Endothelial cell of umbilical vein (primary cell): ENCODE measurements around the gene CCDC60. TPM values are rescaled to one million over a fixed set of nuclear protein-coding genes. Genes with fewer than 3 reads are reported as not detected.

Experiments
- BruUV-seq: library from RNA; stranded (reverse); fragments of 400-500 nt; replicated peaks from 2 replicates; lab custom pipeline; 2021; lab: Mats Ljungman, UMichigan
- CTCF ChIA-PET: fragments of 300-600, 350-600 bp; sonication (Branson Sonifier 250); formaldehyde crosslinking; loops from one replicate; lab custom pipeline; 2021; ENCODE audit warnings: antibody characterized with exemption, inconsistent platforms; lab: Charles Lee
- POLR2A ChIA-PET: fragments of 300-600, 350-600 bp; sonication (Branson Sonifier 250); formaldehyde crosslinking; loops from one replicate; lab custom pipeline; 2021; ENCODE audit warnings: antibody characterized with exemption, inconsistent platforms; lab: Charles Lee
- DNase-seq: peaks from one replicate; pipeline ENCODE4 v3.0.0-alpha.2; 2011; ENCODE audit warnings: low read depth, low spot score
- FAIRE-seq: peaks from 2 replicates; lab custom pipeline; 2011; peaks lifted over from hg19 to GRCh38; lab: Jason Lieb, UNC
- H2AFZ ChIP-seq: 2 replicates; pipeline ENCODE4 v1.6.0; 2012; ENCODE audit warnings: low read depth, low read length, control low read depth, inconsistent platforms
- H3K27ac ChIP-seq: 2 replicates; pipeline ENCODE4 v1.5.1; 2011; ENCODE audit warnings: low read depth, mild to moderate bottlenecking, control low read depth, low read length, moderate library complexity; ENCODE audit not compliant: insufficient read depth
- H3K27me3 ChIP-seq, 2 experiments: 2 replicates each; pipeline versions ENCODE4 v1.6.0 to v1.6.1; 2011; ENCODE audit warnings: low read length in 2 of 2, mixed read lengths in 1 of 2; ENCODE audit not compliant: control insufficient read depth in 2 of 2, insufficient read depth in 2 of 2
- H3K36me3 ChIP-seq, 2 experiments: 2 replicates in 1 of 2; 3 replicates in 1 of 2; pipeline ENCODE4 v1.5.1; 2011; ENCODE audit warnings: low read length in 2 of 2, mild to moderate bottlenecking in 1 of 2, moderate library complexity in 1 of 2; ENCODE audit not compliant: control insufficient read depth in 2 of 2, insufficient read depth in 2 of 2; ENCODE audit errors: extremely low read depth in 1 of 2
- H3K4me1 ChIP-seq: 3 replicates; pipeline ENCODE4 v1.5.1; 2011; ENCODE audit warnings: mild to moderate bottlenecking, low read length; ENCODE audit not compliant: control insufficient read depth, insufficient read depth; ENCODE audit errors: extremely low read depth
- H3K4me2 ChIP-seq: 2 replicates; pipeline ENCODE4 v1.6.1; 2011; ENCODE audit warnings: low read length, control low read depth, mixed read lengths; ENCODE audit not compliant: insufficient read depth
- H3K4me3 ChIP-seq, 3 experiments: fragments of 200-600 bp in 1 of 3; sonication (generic), shearing (Covaris generic) in 1 of 3; replicated peaks in 1 of 3; 2 replicates each; pipeline ENCODE4 v1.5.1; 2011 to 2016; ENCODE audit warnings: control low read depth in 3 of 3, low read length in 3 of 3, mild to moderate bottlenecking in 2 of 3, inconsistent platforms in 1 of 3, low read depth in 1 of 3, moderate library complexity in 1 of 3; ENCODE audit not compliant: insufficient read depth in 1 of 3
- H3K79me2 ChIP-seq: 2 replicates; pipeline ENCODE4 v1.6.0; 2012; ENCODE audit warnings: low read length, inconsistent platforms; ENCODE audit not compliant: control insufficient read depth, insufficient read depth
- H3K9ac ChIP-seq: replicated peaks from 2 replicates; pipeline ENCODE3; 2011; ENCODE audit warnings: low read length, control low read depth; ENCODE audit not compliant: insufficient read depth; ENCODE audit errors: extremely low read depth
- H3K9me1 ChIP-seq: replicated peaks from 3 replicates; pipeline ENCODE4 v1.6.0; 2011; ENCODE audit warnings: mild to moderate bottlenecking, low read length; ENCODE audit not compliant: control insufficient read depth, insufficient read depth; ENCODE audit errors: extremely low read depth
- H3K9me3 ChIP-seq: replicated peaks from 2 replicates; pipeline ENCODE4 v1.5.1; 2012; ENCODE audit warnings: low read length, inconsistent platforms; ENCODE audit not compliant: control insufficient read depth, insufficient read depth
- H4K20me1 ChIP-seq: replicated peaks from 2 replicates; pipeline ENCODE3; 2011; ENCODE audit warnings: mild to moderate bottlenecking, low read length; ENCODE audit not compliant: control insufficient read depth, insufficient read depth; ENCODE audit errors: extremely low read depth
- EZH2 ChIP-seq: IDR thresholded peaks from 2 replicates; pipeline ENCODE4 v1.6.1; 2012; ENCODE audit warnings: borderline replicate concordance, low read depth, mild to moderate bottlenecking, moderate library complexity, low read length, inconsistent platforms; ENCODE audit not compliant: severe bottlenecking
- FOS ChIP-seq: IDR thresholded peaks from 2 replicates; pipeline ENCODE4 v1.6.1; 2011; ENCODE audit warnings: mild to moderate bottlenecking, low read length, moderate library complexity, borderline replicate concordance; ENCODE audit not compliant: insufficient read depth
- GATA2 ChIP-seq: IDR thresholded peaks from 2 replicates; pipeline ENCODE4 v1.7.0; 2011; ENCODE audit warnings: low read depth, mild to moderate bottlenecking, moderate library complexity, mixed read lengths, low read length; ENCODE audit not compliant: insufficient read length, insufficient read depth
- JUN ChIP-seq: IDR thresholded peaks from 2 replicates; pipeline ENCODE4 v1.6.1; 2011; ENCODE audit warnings: borderline replicate concordance, low read depth; ENCODE audit not compliant: insufficient read length, insufficient read depth
- MYC ChIP-seq: IDR thresholded peaks from one replicate; pipeline ENCODE4 v1.6.1; 2011; ENCODE audit warnings: mild to moderate bottlenecking, low read depth, low read length
- POLR2A ChIP-seq: IDR thresholded peaks from 2 replicates; pipeline ENCODE4 v1.6.1; 2012; ENCODE audit warnings: low read depth, mild to moderate bottlenecking, control low read depth, low read length
- POLR2AphosphoS5 ChIP-seq: IDR thresholded peaks from 2 replicates; pipeline ENCODE4 v1.6.1; 2012; ENCODE audit warnings: low read depth, mild to moderate bottlenecking, control low read depth, low read length, moderate library complexity; ENCODE audit not compliant: insufficient read depth
- dilution Hi-C: fragments of 300-500 bp; cut with MboI; formaldehyde crosslinking; loops from one replicate; pipeline ENCODE4 v1.15.0; 2019; ENCODE audit warnings: low sequenced_read_pairs; ENCODE audit not compliant: extremely low pct_ligation_motif_present
- intact Hi-C: fragments of 100-400 bp; cut with micrococcal nuclease; formaldehyde crosslinking; loops from one replicate; pipeline ENCODE4 v1.10.0; 2022
- polyA plus RNA-seq, 4 experiments: library from polyadenylated mRNA; depleted of rRNA in 3 of 4; stranded (reverse) in 3 of 4; unstranded in 1 of 4; fragments of >200 nt; gene quantifications; 2 replicates each; pipeline versions ENCODE4 v1.2.1 to v1.2.3, GENCODE V29; 2011 to 2012; ENCODE audit warnings: missing spikeins in 1 of 4
- total RNA-seq: library from RNA; stranded (reverse); gene quantifications from 2 replicates; pipeline ENCODE4 v1.2.3, GENCODE V29; 2021
- TF ChIP-seq, protein P1 (sequence below), 2 donors: IDR thresholded peaks; 1 replicate in 1 of 2; 2 replicates in 1 of 2; pipeline ENCODE4 v1.5.1; 2011; ENCODE audit warnings: low read length in 2 of 2, mild to moderate bottlenecking in 2 of 2, moderate library complexity in 2 of 2, control low read depth in 1 of 2, inconsistent platforms in 1 of 2, low read depth in 1 of 2; ENCODE audit not compliant: insufficient read depth in 1 of 2; ENCODE audit errors: extremely low read depth in 1 of 2
- TF ChIP-seq, protein P2 (sequence below): IDR thresholded peaks from 2 replicates; pipeline ENCODE4 v1.6.1; 2011; ENCODE audit not compliant: insufficient read depth, insufficient read length

The CCDC60 gene
- total and polyA plus RNA-seq, 2 donors (not counting 3 experiments of a cell fraction or from before 2014, with no cell fraction given): not detected

DNA sequence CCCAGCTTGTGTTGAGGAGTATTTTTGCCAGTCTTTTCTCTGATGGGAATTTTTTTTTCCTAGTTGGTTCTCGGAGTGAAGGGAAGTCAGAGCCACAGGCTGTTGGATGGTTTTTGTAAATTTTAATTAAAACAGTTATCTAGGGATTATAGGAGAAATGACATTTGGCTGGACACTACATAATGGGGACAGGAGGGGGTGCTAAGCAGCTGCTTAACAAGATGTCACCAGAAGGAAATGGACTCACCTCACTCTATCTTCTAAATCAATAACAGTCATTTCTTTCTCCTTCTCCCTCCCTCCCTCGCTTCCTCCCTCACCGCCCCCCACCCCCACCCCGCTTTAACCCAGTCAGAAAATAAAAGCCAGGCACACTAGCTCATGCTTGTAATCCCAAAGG, 165.7 kb downstream of the CCDC60 start:
- TF ChIP-seq POLR2A (no peak), MYC (no peak), JUN (no peak), POLR2AphosphoS5 (no peak), FOS (no peak), EZH2 (no peak), GATA2 (no peak)
- TF ChIP-seq, protein P1, sequence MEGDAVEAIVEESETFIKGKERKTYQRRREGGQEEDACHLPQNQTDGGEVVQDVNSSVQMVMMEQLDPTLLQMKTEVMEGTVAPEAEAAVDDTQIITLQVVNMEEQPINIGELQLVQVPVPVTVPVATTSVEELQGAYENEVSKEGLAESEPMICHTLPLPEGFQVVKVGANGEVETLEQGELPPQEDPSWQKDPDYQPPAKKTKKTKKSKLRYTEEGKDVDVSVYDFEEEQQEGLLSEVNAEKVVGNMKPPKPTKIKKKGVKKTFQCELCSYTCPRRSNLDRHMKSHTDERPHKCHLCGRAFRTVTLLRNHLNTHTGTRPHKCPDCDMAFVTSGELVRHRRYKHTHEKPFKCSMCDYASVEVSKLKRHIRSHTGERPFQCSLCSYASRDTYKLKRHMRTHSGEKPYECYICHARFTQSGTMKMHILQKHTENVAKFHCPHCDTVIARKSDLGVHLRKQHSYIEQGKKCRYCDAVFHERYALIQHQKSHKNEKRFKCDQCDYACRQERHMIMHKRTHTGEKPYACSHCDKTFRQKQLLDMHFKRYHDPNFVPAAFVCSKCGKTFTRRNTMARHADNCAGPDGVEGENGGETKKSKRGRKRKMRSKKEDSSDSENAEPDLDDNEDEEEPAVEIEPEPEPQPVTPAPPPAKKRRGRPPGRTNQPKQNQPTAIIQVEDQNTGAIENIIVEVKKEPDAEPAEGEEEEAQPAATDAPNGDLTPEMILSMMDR (IDR thresholded peaks at IDR 0.05; ENCODE audit: extremely low read depth in 1 of 2, insufficient read depth in 1 of 2, low read depth in 1 of 2, low read length in 2 of 2): no peak
- TF ChIP-seq, protein P2, sequence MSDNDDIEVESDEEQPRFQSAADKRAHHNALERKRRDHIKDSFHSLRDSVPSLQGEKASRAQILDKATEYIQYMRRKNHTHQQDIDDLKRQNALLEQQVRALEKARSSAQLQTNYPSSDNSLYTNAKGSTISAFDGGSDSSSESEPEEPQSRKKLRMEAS: no peak
- no peaks in the 10 kb centered on the region for H3K4me1 ChIP-seq
- CTCF ChIA-PET: interaction anchor here (0.6 to 1.5 kb wide), 2 partner anchors 87 to 337 kb away, joined by 3 to 5 read pairs; no protein-coding TSS in a partner anchor
- H2AFZ ChIP-seq: no peak overlapping the region
- no peaks in the 10 kb centered on the region for H3K27me3 ChIP-seq
- H4K20me1 ChIP-seq: no peaks in the 10 kb centered on the region
- H3K4me3 ChIP-seq: no peak overlapping the region
- H3K36me3 ChIP-seq: no peaks in the 10 kb centered on the region
- POLR2A ChIA-PET: no interaction called here
- no peak overlapping the region for H3K4me2 ChIP-seq
- H3K27ac ChIP-seq: no peak overlapping the region
- DNase-seq (no peak), FAIRE-seq (no peak)
- no peaks in the 10 kb centered on the region for H3K9me1 ChIP-seq
- dilution Hi-C loops: no loop called here
- H3K9me3 ChIP-seq: no peaks in the 10 kb centered on the region
- intact Hi-C loops: no loop called here
- no TSS peak for BruUV-seq
- no peak overlapping the region for H3K9ac ChIP-seq
- no peaks in the 10 kb centered on the region for H3K79me2 ChIP-seq
